ENCODE results near the gene KCMF1. TPM values are rescaled to one million over a fixed set of nuclear protein-coding genes. Genes with fewer than 3 reads are reported as not detected.

The KCMF1 gene
- total RNA-seq, 1 donor from 2014 or later, result 29.7 TPM

GRCh38 chr2:85032621-85033020 lies 61.7 kb downstream of the KCMF1 start:
- no peak overlapping the region for H3K4me3 ChIP-seq
- no peak overlapping the region for H3K27ac ChIP-seq
- H3K4me1 ChIP-seq, result peaks cover 6% of the 10 kb centered on the region
- intact Hi-C loops (cut with DNase I), result no loop called here
- peaks cover 0 to 43% of the 10 kb centered on the region in 2 donors for H3K36me3 ChIP-seq
- DNase-seq (ENCODE audit: extremely low spot score in 2 of 2), result no peak
- H3K27me3 ChIP-seq, result no peaks in the 10 kb centered on the region
- TF ChIP-seq CTCF (IDR thresholded peaks at IDR 0.05), result no peak
- no peaks in the 10 kb centered on the region for H3K9me3 ChIP-seq

- intact Hi-C loops (cut with DNase I), result no loop called here
- DNase-seq (ENCODE audit: extremely low spot score in 2 of 2), result no peak
- Histone ChIP-seq H3K9me3 (no peaks in the 10 kb centered on the region), H3K4me1 (peaks cover 6% of the 10 kb centered on the region), H3K4me3 (no peak overlapping the region), H3K27ac (no peak overlapping the region), H3K27me3 (no peaks in the 10 kb centered on the region), H3K36me3 (peaks cover 0 to 38% of the 10 kb centered on the region in 2 donors)
- no peak for TF ChIP-seq CTCF (IDR thresholded peaks at IDR 0.05)
- no peak for TF ChIP-seq POLR2A (IDR thresholded peaks at IDR 0.05)
- no peak for TF ChIP-seq POLR2AphosphoS5 (IDR thresholded peaks at IDR 0.05; ENCODE audit: insufficient read depth in 1 of 2, low read depth in 1 of 2)
Observed at GRCh38 chr2:85033388-85033787, 62.4 kb downstream of the KCMF1 start.

- intact Hi-C loops (cut with DNase I), result no loop called here
- H3K9me3 ChIP-seq, result no peaks in the 10 kb centered on the region
- peaks cover 0 to 31% of the 10 kb centered on the region in 2 donors for H3K36me3 ChIP-seq
- DNase-seq (ENCODE audit: extremely low spot score in 2 of 2), result no peak
- H3K27ac ChIP-seq, result no peak overlapping the region
- H3K27me3 ChIP-seq, result no peaks in the 10 kb centered on the region
- H3K4me1 ChIP-seq, result peaks cover 6% of the 10 kb centered on the region
- H3K4me3 ChIP-seq, result no peak overlapping the region
- TF ChIP-seq CTCF (IDR thresholded peaks at IDR 0.05), result no peak
- no peak for TF ChIP-seq POLR2A (IDR thresholded peaks at IDR 0.05)
- no peak for TF ChIP-seq POLR2AphosphoS5 (IDR thresholded peaks at IDR 0.05; ENCODE audit: insufficient read depth in 1 of 2, low read depth in 1 of 2)
Observed at GRCh38 chr2:85034158-85034557, 63.2 kb downstream of the KCMF1 start.

- no peaks in the 10 kb centered on the region for H3K27me3 ChIP-seq
- no peak for DNase-seq (ENCODE audit: extremely low spot score in 2 of 2)
- no peaks in the 10 kb centered on the region for H3K9me3 ChIP-seq
- peaks cover 0 to 21% of the 10 kb centered on the region in 2 donors for H3K36me3 ChIP-seq
- peaks cover 6% of the 10 kb centered on the region for H3K4me1 ChIP-seq
- H3K4me3 ChIP-seq, result no peak overlapping the region
- H3K27ac ChIP-seq, result no peak overlapping the region
- intact Hi-C loops (cut with DNase I), result no loop called here
- no peak for TF ChIP-seq POLR2A (IDR thresholded peaks at IDR 0.05)
- TF ChIP-seq CTCF (IDR thresholded peaks at IDR 0.05), result no peak
- no peak for TF ChIP-seq POLR2AphosphoS5 (IDR thresholded peaks at IDR 0.05; ENCODE audit: insufficient read depth in 1 of 2, low read depth in 1 of 2)
Observed at GRCh38 chr2:85037622-85038021, 66.7 kb downstream of the KCMF1 start.

- no peak overlapping the region for H3K27ac ChIP-seq
- H3K4me3 ChIP-seq, result no peak overlapping the region
- intact Hi-C loops (cut with DNase I), result no loop called here
- DNase-seq (ENCODE audit: extremely low spot score in 2 of 2), result no peak
- no peaks in the 10 kb centered on the region for H3K4me1 ChIP-seq
- H3K9me3 ChIP-seq, result no peaks in the 10 kb centered on the region
- H3K27me3 ChIP-seq, result no peaks in the 10 kb centered on the region
- TF ChIP-seq POLR2A (IDR thresholded peaks at IDR 0.05), result no peak
- TF ChIP-seq POLR2AphosphoS5 (IDR thresholded peaks at IDR 0.05; ENCODE audit: insufficient read depth in 1 of 2, low read depth in 1 of 2), result no peak
- TF ChIP-seq CTCF (IDR thresholded peaks at IDR 0.05), result no peak
- peaks cover 0 to 47% of the 10 kb centered on the region in 2 donors for H3K36me3 ChIP-seq
Observed at GRCh38 chr2:85042330-85042729, 71.4 kb downstream of the KCMF1 start.
